ENCODE data around the gene MGST2. TPM values are rescaled to one million over a fixed set of nuclear protein-coding genes. Genes with fewer than 3 reads are reported as not detected.

The MGST2 gene
- polyA plus RNA-seq, 1 donor from 2014 or later, result 2.0 TPM

- H3K9ac ChIP-seq (ENCODE audit: low read length), result peak overlapping the region; percentile 94
- H3K4me3 ChIP-seq (ENCODE audit: low read length), result peak overlapping the region; percentile 68
- H3K4me2 ChIP-seq (ENCODE audit: low read length), result peak overlapping the region; percentile 81
- H3K9me2 ChIP-seq (ENCODE audit: insufficient read depth, low read length), result no peaks in the 10 kb centered on the region
- no peaks in the 10 kb centered on the region for H3K79me2 ChIP-seq (replicated peaks; ENCODE audit: insufficient read depth, low read length)
- no peaks in the 10 kb centered on the region for H3K27me3 ChIP-seq (ENCODE audit: insufficient read depth, low read depth, low read length)
- TF ChIP-seq EZH2 (IDR thresholded peaks at IDR 0.05; ENCODE audit: borderline replicate concordance, insufficient read depth, low read length, poor library complexity, severe bottlenecking), result no peak
- TF ChIP-seq TAF1 (IDR thresholded peaks at IDR 0.05; ENCODE audit: low read depth), result no peak
- TF ChIP-seq POLR2AphosphoS5 (IDR thresholded peaks at IDR 0.05), result peak; percentile 30
- peak; percentile 31 for TF ChIP-seq EP300 (conservative IDR thresholded peaks at IDR 0.05; ENCODE audit: poor library complexity, severe bottlenecking)
- no peak for TF ChIP-seq MXI1 (conservative IDR thresholded peaks at IDR 0.05; ENCODE audit: poor library complexity, severe bottlenecking)
- peak; percentile 62 for TF ChIP-seq RAD21 (conservative IDR thresholded peaks at IDR 0.05)
- peak; percentile 70 for TF ChIP-seq SMC3 (conservative IDR thresholded peaks at IDR 0.05; ENCODE audit: poor library complexity)
- no peak for TF ChIP-seq REST (IDR thresholded peaks at IDR 0.05; ENCODE audit: borderline replicate concordance)
- peak; percentile 38 for TF ChIP-seq CTCF (IDR thresholded peaks at IDR 0.05; ENCODE audit: poor library complexity, severe bottlenecking)
- H3K36me3 ChIP-seq (ENCODE audit: insufficient read depth, low read length), result no peaks in the 10 kb centered on the region
- H2AFZ ChIP-seq (ENCODE audit: low read depth, low read length), result no peak overlapping the region
- H4K20me1 ChIP-seq (ENCODE audit: insufficient read depth), result no peaks in the 10 kb centered on the region
- H3K9me3 ChIP-seq (ENCODE audit: low read length), result no peaks in the 10 kb centered on the region
- H3F3A ChIP-seq (ENCODE audit: insufficient read depth, low read length, poor library complexity, severe bottlenecking), result peaks cover 9% of the 10 kb centered on the region
- peak overlapping the region; percentile 99 for H3K27ac ChIP-seq (ENCODE audit: low read length)
These were observed 70.0 kb downstream of the MGST2 start for GRCh38 chr4:139735381-139736273.

GRCh38 chr4:139736274-139736660, 70.6 kb downstream of the MGST2 start:
- Histone ChIP-seq H3K4me3 (ENCODE audit: low read length) (peak overlapping the region; percentile 68), H3K9me3 (ENCODE audit: low read length) (no peaks in the 10 kb centered on the region), H3K9ac (ENCODE audit: low read length) (peak overlapping the region; percentile 94), H4K20me1 (ENCODE audit: insufficient read depth) (no peaks in the 10 kb centered on the region), H3K79me2 (replicated peaks; ENCODE audit: insufficient read depth, low read length) (no peaks in the 10 kb centered on the region), H3K36me3 (ENCODE audit: insufficient read depth, low read length) (no peaks in the 10 kb centered on the region), H3K9me2 (ENCODE audit: insufficient read depth, low read length) (no peaks in the 10 kb centered on the region), H3K27ac (ENCODE audit: low read length) (peak overlapping the region; percentile 99), H3F3A (ENCODE audit: insufficient read depth, low read length, poor library complexity, severe bottlenecking) (peaks cover 9% of the 10 kb centered on the region), H3K4me2 (ENCODE audit: low read length) (peak overlapping the region; percentile 81), H3K27me3 (ENCODE audit: insufficient read depth, low read depth, low read length) (no peaks in the 10 kb centered on the region), H2AFZ (ENCODE audit: low read depth, low read length) (no peak overlapping the region)
- TF ChIP-seq REST (IDR thresholded peaks at IDR 0.05; ENCODE audit: borderline replicate concordance) (no peak), EP300 (conservative IDR thresholded peaks at IDR 0.05; ENCODE audit: poor library complexity, severe bottlenecking) (no peak), TAF1 (IDR thresholded peaks at IDR 0.05; ENCODE audit: low read depth) (no peak), SMC3 (conservative IDR thresholded peaks at IDR 0.05; ENCODE audit: poor library complexity) (no peak), EZH2 (IDR thresholded peaks at IDR 0.05; ENCODE audit: borderline replicate concordance, insufficient read depth, low read length, poor library complexity, severe bottlenecking) (no peak), MXI1 (conservative IDR thresholded peaks at IDR 0.05; ENCODE audit: poor library complexity, severe bottlenecking) (no peak), POLR2AphosphoS5 (IDR thresholded peaks at IDR 0.05) (no peak), RAD21 (conservative IDR thresholded peaks at IDR 0.05) (no peak), CTCF (IDR thresholded peaks at IDR 0.05; ENCODE audit: poor library complexity, severe bottlenecking) (no peak)

Data from neural cell (in vitro differentiated cells).